Cardiac fibroblast (primary cell): ENCODE results near the gene SLC25A21.

Source experiments
- DNase-seq, 2 donors: peaks; one replicate each; pipeline versions ENCODE4 v3.0.0 to v3.0.0-alpha.2; 2010; ENCODE audit warnings: low read depth in 2 of 2
- H3K4me3 ChIP-seq, 2 donors: replicated peaks in 1 of 2; 1 replicate in 1 of 2; 2 replicates in 1 of 2; pipeline ENCODE4 v1.5.1; 2011; ENCODE audit warnings: low read depth in 2 of 2, low read length in 2 of 2, mild to moderate bottlenecking in 2 of 2, moderate library complexity in 1 of 2
- TF ChIP-seq, protein P1 (sequence below): IDR thresholded peaks from one replicate; pipeline ENCODE4 v1.5.1; 2011; ENCODE audit warnings: low read depth, mild to moderate bottlenecking, low read length, inconsistent platforms

Gene SLC25A21

DNA sequence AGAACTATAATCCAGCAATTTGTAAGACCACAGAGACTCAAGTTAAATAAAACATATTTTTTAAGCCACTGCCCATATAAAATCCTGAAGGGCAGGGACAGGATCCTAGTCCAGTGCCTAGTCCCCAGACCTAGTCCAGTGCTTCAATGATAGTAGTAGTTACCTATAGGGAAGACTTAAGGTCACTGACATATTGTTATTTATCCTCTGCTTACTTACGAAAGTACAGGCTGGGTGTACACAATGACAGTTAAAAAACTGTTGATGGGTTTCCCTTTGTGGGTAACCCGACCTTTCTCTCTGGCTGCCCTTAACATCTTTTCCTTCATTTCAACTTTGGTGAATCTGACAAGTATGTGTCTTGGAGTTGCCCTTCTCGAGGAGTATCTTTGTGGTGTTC lies 192.5 kb downstream of the SLC25A21 start:
- H3K4me3 ChIP-seq: no peak overlapping the region
- DNase-seq: no peak
- TF ChIP-seq, protein P1, sequence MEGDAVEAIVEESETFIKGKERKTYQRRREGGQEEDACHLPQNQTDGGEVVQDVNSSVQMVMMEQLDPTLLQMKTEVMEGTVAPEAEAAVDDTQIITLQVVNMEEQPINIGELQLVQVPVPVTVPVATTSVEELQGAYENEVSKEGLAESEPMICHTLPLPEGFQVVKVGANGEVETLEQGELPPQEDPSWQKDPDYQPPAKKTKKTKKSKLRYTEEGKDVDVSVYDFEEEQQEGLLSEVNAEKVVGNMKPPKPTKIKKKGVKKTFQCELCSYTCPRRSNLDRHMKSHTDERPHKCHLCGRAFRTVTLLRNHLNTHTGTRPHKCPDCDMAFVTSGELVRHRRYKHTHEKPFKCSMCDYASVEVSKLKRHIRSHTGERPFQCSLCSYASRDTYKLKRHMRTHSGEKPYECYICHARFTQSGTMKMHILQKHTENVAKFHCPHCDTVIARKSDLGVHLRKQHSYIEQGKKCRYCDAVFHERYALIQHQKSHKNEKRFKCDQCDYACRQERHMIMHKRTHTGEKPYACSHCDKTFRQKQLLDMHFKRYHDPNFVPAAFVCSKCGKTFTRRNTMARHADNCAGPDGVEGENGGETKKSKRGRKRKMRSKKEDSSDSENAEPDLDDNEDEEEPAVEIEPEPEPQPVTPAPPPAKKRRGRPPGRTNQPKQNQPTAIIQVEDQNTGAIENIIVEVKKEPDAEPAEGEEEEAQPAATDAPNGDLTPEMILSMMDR: no peak

DNA sequence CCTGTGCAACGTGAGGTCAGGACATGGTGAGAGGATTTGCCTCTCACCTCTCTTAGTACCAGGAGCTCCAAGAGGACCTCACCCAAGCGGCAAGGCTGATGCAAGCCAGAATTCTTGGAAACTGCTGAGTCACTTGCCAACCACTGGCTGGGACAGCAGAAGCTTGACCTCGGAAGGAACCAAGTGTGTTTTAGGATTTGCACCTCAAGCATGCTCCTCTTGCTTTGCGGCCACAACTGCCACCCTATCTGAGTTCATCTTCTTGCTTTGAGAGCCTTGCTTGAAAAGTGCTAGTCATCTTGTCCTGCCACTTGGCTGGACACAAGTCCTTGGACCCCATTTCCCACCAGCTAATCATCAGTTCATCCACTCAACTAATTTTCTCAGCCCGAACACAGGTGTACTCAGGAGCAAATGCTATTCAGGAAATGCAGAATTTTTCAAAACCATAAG lies 195.8 kb downstream of the SLC25A21 start:
- no peak overlapping the region for H3K4me3 ChIP-seq
- peak in 1 of 2 donors; percentile 67 for DNase-seq
- TF ChIP-seq, protein P1: no peak

DNA sequence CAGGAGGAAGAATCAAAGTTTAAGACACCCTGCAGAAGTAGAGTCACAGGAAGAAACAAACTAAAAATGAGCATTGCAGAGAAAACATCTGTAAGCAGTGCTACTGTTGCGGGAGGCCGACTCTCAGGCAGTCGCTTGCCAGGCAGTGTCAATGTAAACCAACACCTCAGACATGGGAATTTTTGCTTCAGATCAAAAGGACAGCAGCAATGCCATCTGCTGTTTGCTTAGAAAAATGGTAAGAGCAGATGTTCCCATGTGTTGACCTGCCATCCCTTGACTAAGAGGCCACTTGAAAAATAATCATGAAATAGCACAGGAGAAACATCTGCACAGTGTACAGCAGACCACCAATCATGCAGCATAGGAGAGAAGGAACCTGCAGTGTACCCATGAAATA lies 196.6 kb downstream of the SLC25A21 start:
- DNase-seq: peak in 1 of 2 donors; percentile 23
- no peak overlapping the region for H3K4me3 ChIP-seq
- TF ChIP-seq, protein P1: no peak

DNA sequence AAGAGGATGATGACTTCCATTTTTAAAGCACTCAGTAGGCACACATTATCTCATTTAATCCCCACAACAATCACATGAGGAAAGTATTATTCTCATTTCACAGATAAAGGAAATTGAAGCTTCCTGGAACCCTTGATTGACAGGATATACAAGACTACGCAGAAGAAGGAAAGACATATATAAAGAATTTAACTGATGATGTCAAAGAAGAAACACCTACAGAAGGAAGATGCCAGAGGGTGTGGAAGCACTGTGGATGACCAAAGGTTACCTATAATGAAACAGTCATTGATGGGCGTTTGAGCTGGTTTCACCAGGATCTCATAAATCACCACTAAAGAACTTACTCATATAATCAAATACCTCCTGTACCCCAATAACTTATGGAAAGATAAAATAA lies 197.4 kb downstream of the SLC25A21 start:
- no peak for DNase-seq
- H3K4me3 ChIP-seq: no peak overlapping the region
- TF ChIP-seq, protein P1: no peak

DNA sequence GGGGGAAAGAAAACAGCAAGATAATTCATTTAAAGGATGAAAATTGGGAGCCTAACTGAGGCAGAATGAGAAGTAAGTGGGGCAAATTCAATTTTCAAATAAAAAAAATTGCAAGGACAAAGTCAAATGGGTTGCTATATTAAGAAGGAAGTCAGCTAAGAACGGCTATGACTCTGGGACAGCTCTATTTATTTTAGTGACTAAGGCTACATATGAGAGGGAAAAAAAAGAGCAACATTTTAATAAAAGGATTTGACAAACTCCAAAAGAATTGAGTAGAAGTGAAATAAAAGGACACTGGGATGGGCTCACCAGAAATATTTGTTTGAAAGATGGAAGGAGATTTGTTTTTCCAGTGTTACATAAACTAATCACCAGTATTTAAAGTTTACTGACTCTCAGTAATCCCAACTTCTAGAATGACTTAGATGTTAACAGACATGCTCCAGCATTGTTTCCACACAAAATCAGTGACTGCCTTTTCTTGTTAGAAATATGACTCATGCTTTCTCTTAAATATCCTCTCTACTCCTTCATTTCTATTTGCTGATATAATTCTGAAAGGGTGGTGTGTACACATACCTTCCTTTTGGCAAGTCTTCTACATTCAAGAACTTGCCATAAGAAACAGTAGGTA lies 198.5 kb downstream of the SLC25A21 start:
- peak; percentile 5 to 80 for DNase-seq
- TF ChIP-seq, protein P1: no peak
- no peak overlapping the region for H3K4me3 ChIP-seq

DNA sequence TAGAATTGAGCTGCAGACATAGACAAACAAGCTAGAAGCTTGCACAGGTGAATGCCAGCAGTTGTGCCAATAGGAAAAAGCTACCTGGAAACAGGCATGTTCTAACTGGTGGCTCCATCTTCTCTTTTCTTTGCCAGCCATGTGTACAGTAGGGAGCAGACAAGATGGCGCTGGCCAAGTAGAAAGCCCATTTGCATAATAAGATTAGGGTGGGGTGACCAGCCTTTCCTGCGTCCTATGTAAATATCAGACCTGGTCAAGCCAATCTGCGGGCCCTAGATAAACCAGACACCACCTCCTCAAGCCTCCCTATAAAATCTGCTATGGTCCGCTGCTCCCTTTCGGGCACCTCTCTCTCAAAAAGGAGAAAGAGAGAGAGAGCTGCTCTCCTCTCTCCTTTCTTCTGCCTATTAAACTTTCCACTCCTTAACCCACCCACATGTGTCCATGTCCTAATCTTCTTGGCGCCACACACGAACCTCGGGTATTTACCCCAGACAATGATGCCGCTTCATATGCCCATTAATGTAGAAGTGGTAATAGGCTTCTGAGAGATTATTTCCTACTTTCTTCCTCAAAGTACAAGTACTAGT lies 201.0 kb downstream of the SLC25A21 start:
- TF ChIP-seq, protein P1: no peak
- no peak for DNase-seq
- no peak overlapping the region for H3K4me3 ChIP-seq
